ENCODE results near the gene MALRD1. TPM values are rescaled to one million over a fixed set of nuclear protein-coding genes. Genes with fewer than 3 reads are reported as not detected.

Gene MALRD1
- total and polyA plus RNA-seq, 2 experiments from 2014 or later, result 0.45 TPM; not detected in 1

- Histone ChIP-seq H3K9ac (no peak overlapping the region), H3K9me3 (ENCODE audit: low read depth) (no peaks in the 10 kb centered on the region), H3K4me3 (no peak overlapping the region), H3K27me3 (replicated peaks; ENCODE audit: insufficient read depth) (no peaks in the 10 kb centered on the region), H3F3A (ENCODE audit: insufficient read depth) (no peaks in the 10 kb centered on the region), H4K20me1 (ENCODE audit: insufficient read depth) (no peaks in the 10 kb centered on the region), H3K4me2 (ENCODE audit: unreplicated experiment) (no peak overlapping the region), H2AFZ (no peak overlapping the region), H3K27ac (no peak overlapping the region), H3K79me2 (ENCODE audit: insufficient read depth) (no peaks in the 10 kb centered on the region), H3K9me2 (ENCODE audit: insufficient read depth) (no peaks in the 10 kb centered on the region), H3K4me1 (ENCODE audit: insufficient read depth) (no peaks in the 10 kb centered on the region), H3K36me3 (ENCODE audit: low read depth) (no peaks in the 10 kb centered on the region)
- in situ Hi-C loops (cut with MboI), result no loop called here
- DNase-seq, result no peak
- TF ChIP-seq EZH2 (IDR thresholded peaks at IDR 0.05; ENCODE audit: insufficient read depth, poor library complexity, severe bottlenecking), result no peak
- TF ChIP-seq EZH2phosphoT487 (IDR thresholded peaks at IDR 0.05; ENCODE audit: insufficient read depth, low read depth), result no peak
- WGBS, 2 experiments (ENCODE audit: low coverage in 1 of 2, low lambda C conversion rate in 2 of 2, missing lambda C conversion rate in 2 of 2), result 46 to 51% methylated on average over 18 of the region's 18 CpGs
These were observed 665.4 kb downstream of the MALRD1 start for GRCh38 chr10:19713800-19714525.

DNA sequence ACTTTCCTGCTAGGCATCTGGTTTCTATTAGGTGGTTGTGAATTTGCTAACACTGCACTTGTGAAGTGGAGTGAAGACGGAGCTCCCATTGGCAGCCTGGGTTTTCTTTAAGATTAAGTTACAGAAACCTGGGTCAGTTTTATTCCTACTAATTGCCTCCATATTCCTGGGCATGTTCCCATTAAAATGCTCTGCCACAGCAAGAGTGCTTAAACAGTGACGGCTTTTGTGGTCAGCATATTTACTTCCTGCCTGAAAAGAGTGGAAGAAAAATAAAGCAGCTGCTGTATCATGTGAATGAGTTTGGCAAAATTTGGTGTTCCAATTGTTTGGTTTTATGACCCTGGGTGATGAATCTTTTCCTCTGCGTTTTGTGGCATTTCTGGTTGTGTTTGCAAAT lies 670.7 kb downstream of the MALRD1 start:
- peak; percentile 71 for DNase-seq
- H3K27ac ChIP-seq, result peak overlapping the region; percentile 15; the same call in 1 of the 2 replicates
- peak overlapping the region; percentile 48 for H3K4me2 ChIP-seq (ENCODE audit: unreplicated experiment)
- no peaks in the 10 kb centered on the region for H4K20me1 ChIP-seq (ENCODE audit: insufficient read depth)
- in situ Hi-C loops (cut with MboI), result no loop called here
- no peaks in the 10 kb centered on the region for H3K36me3 ChIP-seq (ENCODE audit: low read depth)
- no peaks in the 10 kb centered on the region for H3F3A ChIP-seq (ENCODE audit: insufficient read depth)
- H3K27me3 ChIP-seq (replicated peaks; ENCODE audit: insufficient read depth), result no peaks in the 10 kb centered on the region
- H3K4me1 ChIP-seq (ENCODE audit: insufficient read depth), result peaks cover 7% of the 10 kb centered on the region; the same call in 1 of the 2 replicates
- peak overlapping the region; percentile 53 for H2AFZ ChIP-seq
- H3K9me3 ChIP-seq (ENCODE audit: low read depth), result no peaks in the 10 kb centered on the region
- TF ChIP-seq EZH2 (IDR thresholded peaks at IDR 0.05; ENCODE audit: insufficient read depth, poor library complexity, severe bottlenecking) (no peak), EZH2phosphoT487 (IDR thresholded peaks at IDR 0.05; ENCODE audit: insufficient read depth, low read depth) (no peak)
- no peaks in the 10 kb centered on the region for H3K79me2 ChIP-seq (ENCODE audit: insufficient read depth)
- H3K9me2 ChIP-seq (ENCODE audit: insufficient read depth), result no peaks in the 10 kb centered on the region
- peak overlapping the region; percentile 18; the same call in 1 of the 2 replicates for H3K4me3 ChIP-seq
- 0 to 6% methylated on average over 3 of the region's 3 CpGs for WGBS, 2 experiments (ENCODE audit: low coverage in 1 of 2, low lambda C conversion rate in 2 of 2, missing lambda C conversion rate in 2 of 2)
- H3K9ac ChIP-seq, result no peak overlapping the region

GRCh38 chr10:19724287-19724686 lies 675.7 kb downstream of the MALRD1 start:
- WGBS, 2 experiments (ENCODE audit: low coverage in 1 of 2, low lambda C conversion rate in 2 of 2, missing lambda C conversion rate in 2 of 2), result 48 to 58% methylated on average over 1 of the region's 1 CpG
- Histone ChIP-seq H2AFZ (no peak overlapping the region), H4K20me1 (ENCODE audit: insufficient read depth) (no peaks in the 10 kb centered on the region), H3K4me3 (no peak overlapping the region), H3F3A (ENCODE audit: insufficient read depth) (no peaks in the 10 kb centered on the region), H3K27me3 (replicated peaks; ENCODE audit: insufficient read depth) (no peaks in the 10 kb centered on the region), H3K4me2 (ENCODE audit: unreplicated experiment) (no peak overlapping the region), H3K79me2 (ENCODE audit: insufficient read depth) (no peaks in the 10 kb centered on the region), H3K9me3 (ENCODE audit: low read depth) (no peaks in the 10 kb centered on the region), H3K36me3 (ENCODE audit: low read depth) (no peaks in the 10 kb centered on the region), H3K4me1 (ENCODE audit: insufficient read depth) (peaks cover 6% of the 10 kb centered on the region; the same call in 1 of the 2 replicates), H3K9me2 (ENCODE audit: insufficient read depth) (no peaks in the 10 kb centered on the region), H3K27ac (no peak overlapping the region), H3K9ac (no peak overlapping the region)
- no peak for DNase-seq
- no peak for TF ChIP-seq EZH2phosphoT487 (IDR thresholded peaks at IDR 0.05; ENCODE audit: insufficient read depth, low read depth)
- no peak for TF ChIP-seq EZH2 (IDR thresholded peaks at IDR 0.05; ENCODE audit: insufficient read depth, poor library complexity, severe bottlenecking)
- in situ Hi-C loops (cut with MboI), result no loop called here

GRCh38 chr10:19728376-19728775 lies 679.8 kb downstream of the MALRD1 start:
- no peak overlapping the region for H3K4me3 ChIP-seq
- H3F3A ChIP-seq (ENCODE audit: insufficient read depth), result no peaks in the 10 kb centered on the region
- in situ Hi-C loops (cut with MboI), result no loop called here
- H3K9me3 ChIP-seq (ENCODE audit: low read depth), result no peaks in the 10 kb centered on the region
- H4K20me1 ChIP-seq (ENCODE audit: insufficient read depth), result no peaks in the 10 kb centered on the region
- peaks cover 13% of the 10 kb centered on the region for H3K4me1 ChIP-seq (ENCODE audit: insufficient read depth)
- H3K9ac ChIP-seq, result no peak overlapping the region
- H3K27me3 ChIP-seq (replicated peaks; ENCODE audit: insufficient read depth), result no peaks in the 10 kb centered on the region
- TF ChIP-seq EZH2phosphoT487 (IDR thresholded peaks at IDR 0.05; ENCODE audit: insufficient read depth, low read depth) (no peak), EZH2 (IDR thresholded peaks at IDR 0.05; ENCODE audit: insufficient read depth, poor library complexity, severe bottlenecking) (no peak)
- WGBS, 2 experiments (ENCODE audit: low coverage in 1 of 2, low lambda C conversion rate in 2 of 2, missing lambda C conversion rate in 2 of 2), result 70 to 78% methylated on average over 2 of the region's 2 CpGs
- no peak overlapping the region for H3K27ac ChIP-seq
- no peaks in the 10 kb centered on the region for H3K36me3 ChIP-seq (ENCODE audit: low read depth)
- H3K4me2 ChIP-seq (ENCODE audit: unreplicated experiment), result no peak overlapping the region
- no peaks in the 10 kb centered on the region for H3K9me2 ChIP-seq (ENCODE audit: insufficient read depth)
- H2AFZ ChIP-seq, result no peak overlapping the region
- H3K79me2 ChIP-seq (ENCODE audit: insufficient read depth), result no peaks in the 10 kb centered on the region
- no peak for DNase-seq

Data from GM23248 (cell line).